HepG2 (cell line): ENCODE results near the gene NFKB2. TPM values are rescaled to one million over a fixed set of nuclear protein-coding genes. Genes with fewer than 3 reads are reported as not detected.
A peak's percentile ranks its signal among the peaks of the same experiment; 100 is the strongest.

ENCODE experiments used
- CBX5 ChIP-seq: sonication (generic); formaldehyde crosslinking; IDR thresholded peaks from 2 replicates; pipeline ENCODE4 v1.4.0; 2020; ENCODE audit warnings: missing genetic modification reagents, borderline replicate concordance
- HNRNPK ChIP-seq: fragments of 200-400 bp; formaldehyde crosslinking; IDR thresholded peaks from 2 replicates; pipeline ENCODE4 v1.6.1; 2018; ENCODE audit warnings: low read length, low read depth, moderate library complexity, mild to moderate bottlenecking; ENCODE audit not compliant: poor library complexity, severe bottlenecking
- HNRNPL ChIP-seq: fragments of 200-400 bp; formaldehyde crosslinking; IDR thresholded peaks from 2 replicates; pipeline ENCODE4 v1.6.1; 2017; ENCODE audit warnings: mild to moderate bottlenecking, low read depth, low read length
- MAFK ChIP-seq, 2 experiments: IDR thresholded peaks in 1 of 2; conservative IDR thresholded peaks in 1 of 2; 2 replicates each; pipeline ENCODE4 v1.6.1; 2011; ENCODE audit warnings: improper control_type of control experiment in 2 of 2, low read length in 2 of 2
- ONECUT2 ChIP-seq: sonication (generic); formaldehyde crosslinking; IDR thresholded peaks from 2 replicates; pipeline ENCODE4 v1.4.0; 2020; ENCODE audit warnings: missing genetic modification reagents
- RAD21 ChIP-seq: fragments of 450-650 bp; formaldehyde crosslinking; IDR thresholded peaks from 2 replicates; pipeline ENCODE4 v1.5.0; 2020; ENCODE audit warnings: mild to moderate bottlenecking
- TBX2 ChIP-seq: sonication (generic); formaldehyde crosslinking; IDR thresholded peaks from 2 replicates; pipeline ENCODE4 v1.5.0; 2020; ENCODE audit warnings: missing genetic modification reagents, mild to moderate bottlenecking, borderline replicate concordance
- TCF7L2 ChIP-seq: IDR thresholded peaks from 2 replicates; pipeline ENCODE4 v1.6.1; 2011; ENCODE audit warnings: mild to moderate bottlenecking, low read depth, low read length, moderate library complexity
- TP53 ChIP-seq: sonication (generic); formaldehyde crosslinking; conservative IDR thresholded peaks from 2 replicates; pipeline ENCODE4 v1.4.0; 2020; ENCODE audit warnings: missing genetic modification reagents
- YEATS2 ChIP-seq: sonication (generic); formaldehyde crosslinking; IDR thresholded peaks from 2 replicates; pipeline ENCODE4 v1.4.0; 2020; ENCODE audit warnings: missing genetic modification reagents, borderline replicate concordance
- ZBTB3 ChIP-seq: sonication (generic); formaldehyde crosslinking; IDR thresholded peaks from 2 replicates; pipeline ENCODE4 v1.4.0; 2020; ENCODE audit warnings: low read depth, mild to moderate bottlenecking, moderate library complexity, missing genetic modification reagents, borderline replicate concordance
- ZFP1 ChIP-seq: IDR thresholded peaks from 2 replicates; pipeline ENCODE4 v1.6.1; 2016
- ZFP90 ChIP-seq: sonication (generic); formaldehyde crosslinking; IDR thresholded peaks from 2 replicates; pipeline ENCODE4 v1.8.0; 2022; ENCODE audit warnings: missing genetic modification reagents, mild to moderate bottlenecking, inconsistent platforms, borderline replicate concordance
- ZNF234 ChIP-seq: sonication (generic); formaldehyde crosslinking; conservative IDR thresholded peaks from 2 replicates; pipeline ENCODE4 v1.5.1; 2020; ENCODE audit warnings: mild to moderate bottlenecking, missing genetic modification reagents
- ZNF3 ChIP-seq: IDR thresholded peaks from 2 replicates; pipeline ENCODE4 v1.7.0; 2017; ENCODE audit warnings: inconsistent platforms
- ZNF549 ChIP-seq: sonication (generic); formaldehyde crosslinking; IDR thresholded peaks from 2 replicates; pipeline ENCODE4 v1.5.0; 2020; ENCODE audit warnings: missing genetic modification reagents
- ZNF782 ChIP-seq: sonication (generic); formaldehyde crosslinking; IDR thresholded peaks from 2 replicates; pipeline ENCODE4 v1.4.0; 2020; ENCODE audit warnings: missing genetic modification reagents, mild to moderate bottlenecking, borderline replicate concordance
- ZNF792 ChIP-seq: IDR thresholded peaks from 2 replicates; pipeline ENCODE4 v1.6.1; 2016
- polyA plus RNA-seq, 8 experiments: library from polyadenylated mRNA; depleted of rRNA in 3 of 8; stranded (reverse) in 7 of 8; unstranded in 1 of 8; fragments of >200 nt; fragmentation: Illumina TruSeq in 4 of 8; extraction: Trizol in 4 of 8; gene quantifications; 2 replicates each; pipeline versions ENCODE4 v1.2.1 to v1.2.3, GENCODE V29; 2011 to 2016; ENCODE audit warnings: low read depth in 4 of 8, missing spikeins in 1 of 8, mixed read lengths in 1 of 8; ENCODE audit not compliant: insufficient read depth in 1 of 8
- total RNA-seq, 5 experiments: library from RNA; depleted of rRNA; stranded (reverse); fragments of >200 nt; fragmentation: Illumina TruSeq; extraction: Trizol; gene quantifications; 2 replicates each; pipeline ENCODE4 v1.2.3, GENCODE V29; 2016; ENCODE audit warnings: low read depth in 1 of 5
- TF ChIP-seq, protein P1 (sequence below), 2 experiments: sonication (generic) in 1 of 2; formaldehyde crosslinking in 1 of 2; IDR thresholded peaks; 2 replicates each; pipeline versions ENCODE4 v1.6.1 to v1.9.0; 2014 to 2022; ENCODE audit warnings: antibody characterized with exemption in 1 of 2, borderline replicate concordance in 1 of 2, inconsistent platforms in 1 of 2, low read depth in 1 of 2, missing genetic modification reagents in 1 of 2
- TF ChIP-seq, protein P2 (sequence below): sonication (generic); formaldehyde crosslinking; IDR thresholded peaks from 2 replicates; pipeline ENCODE4 v1.5.0; 2020; ENCODE audit warnings: missing genetic modification reagents
- TF ChIP-seq, protein P3 (sequence below): sonication (generic); formaldehyde crosslinking; IDR thresholded peaks from 2 replicates; pipeline ENCODE4 v1.8.0; 2022; ENCODE audit warnings: mild to moderate bottlenecking, missing genetic modification reagents, borderline replicate concordance

NFKB2 gene
- total and polyA plus RNA-seq, 2 of the 13 experiments (the other 11 are each of a cell fraction or from before 2014, with no cell fraction given), result 7.7 to 12.5 TPM

DNA sequence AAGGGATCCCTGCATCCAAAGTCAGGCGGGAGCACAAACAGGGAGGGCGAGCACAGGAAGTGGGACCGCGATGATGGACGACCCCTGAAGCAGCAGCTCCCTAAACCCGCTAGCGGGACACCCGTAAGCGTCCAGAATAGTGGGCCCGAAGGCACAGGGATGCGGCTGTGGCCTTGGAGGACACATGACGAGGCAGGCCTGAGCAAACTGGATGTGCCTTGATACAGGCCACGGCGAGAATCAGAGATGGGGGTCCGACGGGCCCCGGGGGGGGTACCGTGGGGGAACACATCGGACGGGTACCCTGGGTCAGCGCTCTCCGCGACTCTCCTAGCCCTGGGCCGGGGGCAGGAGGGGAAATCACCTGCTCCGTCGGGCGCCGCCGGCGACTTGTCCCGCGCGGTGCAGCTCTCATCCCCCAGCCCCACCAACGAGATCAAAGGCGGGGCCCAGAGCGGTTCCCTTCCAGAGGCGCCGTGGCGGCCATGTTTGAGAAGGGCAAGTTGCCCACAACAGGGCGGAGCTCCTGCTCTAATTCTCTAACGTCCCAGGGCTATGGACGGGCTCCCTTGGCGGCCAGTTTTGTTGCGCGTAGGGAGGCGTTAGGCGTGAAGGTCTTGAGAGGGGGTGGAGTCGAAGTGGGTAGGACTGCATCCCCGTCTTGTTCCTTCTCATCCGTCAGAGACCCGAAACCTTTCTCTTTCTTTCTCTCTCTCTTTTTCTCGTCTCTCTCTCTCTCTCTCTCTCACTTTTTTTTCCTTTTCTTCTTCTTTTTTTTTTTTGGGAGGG is 36.9 kb downstream of the NFKB2 start, which contains the start of gene CUEDC2 (continued):
- no peak for TF ChIP-seq MAFK (conservative IDR thresholded peaks at IDR 0.05 in 1 of 2, IDR thresholded peaks at IDR 0.05 in 1 of 2; ENCODE audit: low read length in 2 of 2)
- TF ChIP-seq ZFP90 (CRISPR knock-in tag), result no peak
- TF ChIP-seq, protein P1, sequence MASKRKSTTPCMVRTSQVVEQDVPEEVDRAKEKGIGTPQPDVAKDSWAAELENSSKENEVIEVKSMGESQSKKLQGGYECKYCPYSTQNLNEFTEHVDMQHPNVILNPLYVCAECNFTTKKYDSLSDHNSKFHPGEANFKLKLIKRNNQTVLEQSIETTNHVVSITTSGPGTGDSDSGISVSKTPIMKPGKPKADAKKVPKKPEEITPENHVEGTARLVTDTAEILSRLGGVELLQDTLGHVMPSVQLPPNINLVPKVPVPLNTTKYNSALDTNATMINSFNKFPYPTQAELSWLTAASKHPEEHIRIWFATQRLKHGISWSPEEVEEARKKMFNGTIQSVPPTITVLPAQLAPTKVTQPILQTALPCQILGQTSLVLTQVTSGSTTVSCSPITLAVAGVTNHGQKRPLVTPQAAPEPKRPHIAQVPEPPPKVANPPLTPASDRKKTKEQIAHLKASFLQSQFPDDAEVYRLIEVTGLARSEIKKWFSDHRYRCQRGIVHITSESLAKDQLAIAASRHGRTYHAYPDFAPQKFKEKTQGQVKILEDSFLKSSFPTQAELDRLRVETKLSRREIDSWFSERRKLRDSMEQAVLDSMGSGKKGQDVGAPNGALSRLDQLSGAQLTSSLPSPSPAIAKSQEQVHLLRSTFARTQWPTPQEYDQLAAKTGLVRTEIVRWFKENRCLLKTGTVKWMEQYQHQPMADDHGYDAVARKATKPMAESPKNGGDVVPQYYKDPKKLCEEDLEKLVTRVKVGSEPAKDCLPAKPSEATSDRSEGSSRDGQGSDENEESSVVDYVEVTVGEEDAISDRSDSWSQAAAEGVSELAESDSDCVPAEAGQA (IDR thresholded peaks at IDR 0.05; ENCODE audit: low read depth), result peak; percentile 96
- TF ChIP-seq, protein P1 (CRISPR knock-in tag; IDR thresholded peaks at IDR 0.05; ENCODE audit: borderline replicate concordance), result no peak
- TF ChIP-seq ZFP1 (CRISPR knock-in tag), result no peak
- no peak for TF ChIP-seq HNRNPK
- TF ChIP-seq, protein P2, sequence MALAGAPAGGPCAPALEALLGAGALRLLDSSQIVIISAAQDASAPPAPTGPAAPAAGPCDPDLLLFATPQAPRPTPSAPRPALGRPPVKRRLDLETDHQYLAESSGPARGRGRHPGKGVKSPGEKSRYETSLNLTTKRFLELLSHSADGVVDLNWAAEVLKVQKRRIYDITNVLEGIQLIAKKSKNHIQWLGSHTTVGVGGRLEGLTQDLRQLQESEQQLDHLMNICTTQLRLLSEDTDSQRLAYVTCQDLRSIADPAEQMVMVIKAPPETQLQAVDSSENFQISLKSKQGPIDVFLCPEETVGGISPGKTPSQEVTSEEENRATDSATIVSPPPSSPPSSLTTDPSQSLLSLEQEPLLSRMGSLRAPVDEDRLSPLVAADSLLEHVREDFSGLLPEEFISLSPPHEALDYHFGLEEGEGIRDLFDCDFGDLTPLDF (CRISPR knock-in tag), result no peak
- TF ChIP-seq ZBTB3 (CRISPR knock-in tag), result peak; percentile 78; the same call in 1 of the 2 replicates
- peak; percentile 80; the same call in 1 of the 2 replicates for TF ChIP-seq ZNF782 (CRISPR knock-in tag)
- TF ChIP-seq ONECUT2 (CRISPR knock-in tag), result no peak
- TF ChIP-seq HNRNPL, result peak; percentile 51; the same call in 1 of the 2 replicates
- TF ChIP-seq CBX5 (CRISPR knock-in tag), result peak; percentile 83
- no peak for TF ChIP-seq ZNF549 (CRISPR knock-in tag)
- no peak for TF ChIP-seq ZNF3 (CRISPR knock-in tag)
- TF ChIP-seq, protein P3, sequence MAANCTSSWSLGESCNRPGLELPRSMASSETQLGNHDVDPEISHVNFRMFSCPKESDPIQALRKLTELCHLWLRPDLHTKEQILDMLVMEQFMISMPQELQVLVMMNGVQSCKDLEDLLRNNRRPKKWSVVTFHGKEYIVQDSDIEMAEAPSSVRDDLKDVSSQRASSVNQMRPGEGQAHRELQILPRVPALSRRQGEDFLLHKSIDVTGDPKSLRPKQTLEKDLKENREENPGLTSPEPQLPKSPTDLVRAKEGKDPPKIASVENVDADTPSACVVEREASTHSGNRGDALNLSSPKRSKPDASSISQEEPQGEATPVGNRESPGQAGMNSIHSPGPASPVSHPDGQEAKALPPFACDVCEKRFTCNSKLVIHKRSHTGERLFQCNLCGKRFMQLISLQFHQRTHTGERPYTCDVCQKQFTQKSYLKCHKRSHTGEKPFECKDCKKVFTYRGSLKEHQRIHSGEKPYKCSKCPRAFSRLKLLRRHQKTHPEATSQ, result no peak
- TF ChIP-seq YEATS2, result peak; percentile 80
- no peak for TF ChIP-seq ZNF234 (CRISPR knock-in tag)
- peak; percentile 67; the same call in 1 of the 2 replicates for TF ChIP-seq ZNF792 (CRISPR knock-in tag)
- TF ChIP-seq RAD21, result 0 out of 2 replicates have a peak, but pooled peaks have one; percentile 40
- no peak for TF ChIP-seq TCF7L2
- no peak for TF ChIP-seq TP53
- peak; percentile 83 for TF ChIP-seq TBX2 (CRISPR knock-in tag)
